GM12878 (cell line): ENCODE measurements around the gene LEF1.

Source experiments
- CTCF ChIP-seq, 3 experiments: IDR thresholded peaks in 2 of 3; conservative IDR thresholded peaks in 1 of 3; 2 replicates each; pipeline ENCODE4 v1.5.1; 2011; ENCODE audit warnings: low read depth in 3 of 3, low read length in 3 of 3, mild to moderate bottlenecking in 3 of 3, control low read depth in 2 of 3, moderate library complexity in 2 of 3, inconsistent platforms in 1 of 3, mixed read lengths in 1 of 3; ENCODE audit not compliant: control insufficient read depth in 2 of 3, insufficient read depth in 1 of 3; ENCODE audit errors: extremely low read depth in 1 of 3
- EZH2 ChIP-seq: IDR thresholded peaks from 2 replicates; pipeline ENCODE4 v1.6.1; 2012; ENCODE audit warnings: low read depth, mild to moderate bottlenecking, control low read depth, inconsistent platforms, low read length, borderline replicate concordance; ENCODE audit not compliant: control insufficient read depth
- MAX ChIP-seq: IDR thresholded peaks from 2 replicates; pipeline ENCODE4 v1.6.1; 2012; ENCODE audit warnings: low read depth, low read length, improper control_type of control experiment
- MLLT1 ChIP-seq: fragments of 450-650 bp; IDR thresholded peaks from 2 replicates; pipeline ENCODE4 v1.6.1; 2016; ENCODE audit warnings: mild to moderate bottlenecking
- POLR2A ChIP-seq: IDR thresholded peaks from 2 replicates; pipeline ENCODE4 v1.6.1; 2011; ENCODE audit warnings: low read depth, mild to moderate bottlenecking, low read length
- TCF7 ChIP-seq: IDR thresholded peaks from 2 replicates; pipeline ENCODE4 v1.6.1; 2014; ENCODE audit warnings: antibody characterized with exemption, borderline replicate concordance

- TF ChIP-seq EZH2: no peak
- no peak for TF ChIP-seq CTCF (IDR thresholded peaks at IDR 0.05 in 2 of 3, conservative IDR thresholded peaks at IDR 0.05 in 1 of 3; ENCODE audit: control insufficient read depth in 2 of 3, extremely low read depth in 1 of 3, insufficient read depth in 1 of 3, low read depth in 3 of 3, low read length in 3 of 3)
- no peak for TF ChIP-seq TCF7
- no peak for TF ChIP-seq MLLT1
- no peak for TF ChIP-seq MAX
- no peak for TF ChIP-seq POLR2A
These were observed 60.9 kb downstream of the LEF1 start for GRCh38 chr4:108107729-108108382.
